Esophagus squamous epithelium (tissue), 5 donors: ENCODE measurements around the gene PCDHA1. TPM values are rescaled to one million over a fixed set of nuclear protein-coding genes. Genes with fewer than 3 reads are reported as not detected.
A peak's percentile ranks its signal among the peaks of the same experiment; 100 is the strongest.

Source experiments
- DNase-seq: peaks from one replicate; lab custom pipeline; 2025; lab: John Stamatoyannopoulos, UW
- H3K27ac ChIP-seq, 4 donors: fragments of 200-600 bp; sonication (generic); one replicate each; pipeline ENCODE4 v1.5.1; 2016 to 2019; ENCODE audit warnings: mild to moderate bottlenecking in 1 of 4
- H3K27me3 ChIP-seq, 4 donors: fragments of 200-600 bp; sonication (generic); 1 replicate in 3 of 4; 2 replicates in 1 of 4; pipeline versions ENCODE4 v1.5.1 to v1.6.0; 2017 to 2021; ENCODE audit warnings: antibody characterized with exemption in 1 of 4
- H3K36me3 ChIP-seq, 3 donors: fragments of 200-600 bp; sonication (generic); one replicate each; pipeline ENCODE4 v1.5.1; 2016 to 2019
- H3K4me1 ChIP-seq, 3 donors: fragments of 200-600 bp; sonication (generic); one replicate each; pipeline ENCODE4 v1.5.1; 2017 to 2019
- H3K4me3 ChIP-seq, 4 donors: fragments of 200-600 bp; sonication (generic); 1 replicate in 3 of 4; 2 replicates in 1 of 4; pipeline ENCODE4 v1.5.1; 2016 to 2019; ENCODE audit warnings: mild to moderate bottlenecking in 2 of 4, moderate library complexity in 1 of 4
- H3K9me3 ChIP-seq, 3 donors: fragments of 200-600 bp; sonication (generic); one replicate each; pipeline ENCODE4 v1.5.1; 2016 to 2019
- POLR2A ChIP-seq, 4 donors: fragments of 450-650 bp; IDR thresholded peaks; one replicate each; pipeline ENCODE4 v1.6.1; 2017; ENCODE audit warnings: antibody characterized with exemption in 4 of 4, mild to moderate bottlenecking in 4 of 4, moderate library complexity in 3 of 4
- WGBS, 2 donors: methylation state at CpG; one replicate each; pipeline ENCODE4 v1.1.5; 2018; 5-methylcytosine and 5-hydroxymethylcytosine counted together
- intact Hi-C: fragments of 100-400 bp; cut with DNase I; formaldehyde crosslinking; loops from one replicate; pipeline ENCODE4 v1.15.0; 2022
- total RNA-seq, 4 donors: library from RNA; depleted of rRNA; stranded (reverse); fragments of >200 nt; gene quantifications; one replicate each; pipeline ENCODE4 v1.1.0, GENCODE V29; 2016
- TF ChIP-seq, protein P1 (sequence below), 6 experiments: fragments of 450-650 bp in 4 of 6; fragments of 200-600 bp in 2 of 6; sonication (generic) in 2 of 6; IDR thresholded peaks; one replicate each; pipeline ENCODE4 v1.5.1; 2016 to 2019; ENCODE audit warnings: antibody characterized with exemption in 6 of 6, mild to moderate bottlenecking in 4 of 6, moderate library complexity in 4 of 6
- donor health status: DM: yes; HTN: yes; CAD: no.

The PCDHA1 gene
- total RNA-seq, 4 donors from 2014 or later = not detected

DNA sequence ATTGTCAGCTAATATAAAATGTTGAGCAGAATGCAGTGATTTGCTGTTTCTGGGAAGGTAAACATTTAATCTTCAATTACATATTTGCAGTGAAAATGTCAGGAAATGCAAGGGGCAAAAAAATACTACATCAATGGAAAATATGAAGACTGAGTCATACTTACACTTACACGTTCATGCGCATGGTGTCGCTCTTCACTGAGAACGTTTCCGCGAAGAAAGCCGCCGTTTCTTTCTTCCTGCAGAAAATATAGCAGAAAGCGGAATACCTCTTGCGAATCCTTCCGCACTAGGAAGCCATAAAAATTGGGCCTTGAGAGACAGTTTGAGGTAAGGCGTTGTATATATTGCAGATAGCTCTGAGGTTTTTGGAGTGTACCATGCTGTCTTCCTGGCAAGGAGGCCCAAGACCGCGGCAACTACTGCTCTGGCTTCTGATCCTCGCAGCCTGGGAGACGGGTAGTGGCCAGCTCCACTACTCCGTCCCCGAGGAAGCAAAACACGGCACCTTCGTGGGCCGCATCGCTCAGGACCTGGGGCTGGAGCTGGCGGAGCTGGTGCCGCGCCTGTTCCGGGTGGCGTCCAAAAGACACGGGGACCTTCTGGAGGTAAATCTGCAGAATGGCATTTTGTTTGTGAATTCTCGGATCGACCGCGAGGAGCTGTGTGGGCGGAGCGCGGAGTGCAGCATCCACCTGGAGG is 96.1 kb downstream of the PCDHA1 start, which contains the start of gene PCDHA13:
PCDHA13 (plus strand) TSS at position 236 of the 702 bp plus-strand sequence; CDS start at position 381, 145 bp downstream.
- H3K4me3 ChIP-seq = peak within 1 kb of the TSS in 1 of 4 donors; percentile 15

DNA sequence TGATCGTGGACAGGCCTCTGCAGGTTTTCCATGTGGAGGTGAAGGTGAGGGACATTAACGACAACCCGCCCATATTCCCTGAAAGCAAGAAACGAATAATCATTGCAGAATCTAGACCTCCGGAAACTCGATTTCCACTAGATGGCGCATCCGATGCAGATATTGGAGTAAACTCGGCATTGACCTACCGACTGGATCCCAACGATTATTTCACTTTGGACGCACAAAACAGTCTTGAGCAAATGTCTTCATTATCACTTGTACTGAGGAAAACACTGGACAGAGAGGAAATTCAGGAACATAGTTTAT is 96.6 kb downstream of the PCDHA1 start:
- Histone ChIP-seq H3K4me1 (no peaks in the 10 kb centered on the region), H3K9me3 (peaks cover 0 to 41% (median 30%) of the 10 kb centered on the region in 3 donors), H3K4me3 (peak overlapping the region in 1 of 4 donors; percentile 15), H3K27ac (no peak overlapping the region), H3K36me3 (no peaks in the 10 kb centered on the region), H3K27me3 (peaks cover 0 to 27% (median 0%) of the 10 kb centered on the region in 4 donors)
- DNase-seq = no peak
- intact Hi-C loops = no loop called here
- no peak for TF ChIP-seq POLR2A (IDR thresholded peaks at IDR 0.05)
- TF ChIP-seq, protein P1, sequence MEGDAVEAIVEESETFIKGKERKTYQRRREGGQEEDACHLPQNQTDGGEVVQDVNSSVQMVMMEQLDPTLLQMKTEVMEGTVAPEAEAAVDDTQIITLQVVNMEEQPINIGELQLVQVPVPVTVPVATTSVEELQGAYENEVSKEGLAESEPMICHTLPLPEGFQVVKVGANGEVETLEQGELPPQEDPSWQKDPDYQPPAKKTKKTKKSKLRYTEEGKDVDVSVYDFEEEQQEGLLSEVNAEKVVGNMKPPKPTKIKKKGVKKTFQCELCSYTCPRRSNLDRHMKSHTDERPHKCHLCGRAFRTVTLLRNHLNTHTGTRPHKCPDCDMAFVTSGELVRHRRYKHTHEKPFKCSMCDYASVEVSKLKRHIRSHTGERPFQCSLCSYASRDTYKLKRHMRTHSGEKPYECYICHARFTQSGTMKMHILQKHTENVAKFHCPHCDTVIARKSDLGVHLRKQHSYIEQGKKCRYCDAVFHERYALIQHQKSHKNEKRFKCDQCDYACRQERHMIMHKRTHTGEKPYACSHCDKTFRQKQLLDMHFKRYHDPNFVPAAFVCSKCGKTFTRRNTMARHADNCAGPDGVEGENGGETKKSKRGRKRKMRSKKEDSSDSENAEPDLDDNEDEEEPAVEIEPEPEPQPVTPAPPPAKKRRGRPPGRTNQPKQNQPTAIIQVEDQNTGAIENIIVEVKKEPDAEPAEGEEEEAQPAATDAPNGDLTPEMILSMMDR (IDR thresholded peaks at IDR 0.05) = no peak
- 33 to 50% methylated on average over 10 to 12 of the region's 12 CpGs for WGBS, 2 donors

More for the DNA sequence above, 96.1 kb downstream of the PCDHA1 start, which contains the start of gene PCDHA13:
- H3K4me1 ChIP-seq = no peaks in the 10 kb centered on the region
- H3K27me3 ChIP-seq = peaks cover 0 to 32% (median 0%) of the 10 kb centered on the region in 4 donors
- no peak for DNase-seq
- H3K9me3 ChIP-seq = peaks cover 0 to 46% (median 35%) of the 10 kb centered on the region in 3 donors
- intact Hi-C loops = no loop called here
- H3K27ac ChIP-seq = no peak within 1 kb of the TSS
- 24 to 26% methylated on average over 12 to 29 of the region's 35 CpGs for WGBS, 2 donors
- H3K36me3 ChIP-seq = no peaks in the 10 kb centered on the region
- TF ChIP-seq, protein P1 (IDR thresholded peaks at IDR 0.05) = no peak
- no peak for TF ChIP-seq POLR2A (IDR thresholded peaks at IDR 0.05)

DNA sequence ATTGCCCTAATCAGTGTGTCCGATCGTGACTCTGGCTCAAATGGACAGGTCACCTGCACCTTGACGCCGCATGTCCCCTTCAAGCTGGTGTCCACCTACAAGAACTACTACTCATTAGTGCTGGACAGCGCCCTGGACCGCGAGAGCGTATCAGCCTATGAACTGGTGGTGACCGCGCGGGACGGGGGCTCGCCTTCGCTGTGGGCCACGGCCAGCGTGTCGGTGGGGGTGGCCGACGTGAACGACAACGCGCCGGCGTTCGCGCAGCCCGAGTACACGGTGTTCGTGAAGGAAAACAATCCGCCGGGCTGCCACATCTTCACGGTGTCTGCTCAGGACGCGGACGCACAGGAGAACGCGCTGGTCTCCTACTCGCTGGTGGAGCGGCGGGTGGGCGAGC is 97.4 kb downstream of the PCDHA1 start:
- Histone ChIP-seq H3K27ac (no peak overlapping the region), H3K27me3 (peaks cover 0 to 26% (median 0%) of the 10 kb centered on the region in 4 donors), H3K4me1 (no peaks in the 10 kb centered on the region), H3K36me3 (no peaks in the 10 kb centered on the region), H3K4me3 (no peak overlapping the region), H3K9me3 (peaks cover 0 to 33% (median 29%) of the 10 kb centered on the region in 3 donors)
- TF ChIP-seq, protein P1 (IDR thresholded peaks at IDR 0.05) = no peak
- no peak for TF ChIP-seq POLR2A (IDR thresholded peaks at IDR 0.05)
- intact Hi-C loops = no loop called here
- no peak for DNase-seq
- WGBS, 2 donors = 60 to 61% methylated on average over 4 to 11 of the region's 41 CpGs

DNA sequence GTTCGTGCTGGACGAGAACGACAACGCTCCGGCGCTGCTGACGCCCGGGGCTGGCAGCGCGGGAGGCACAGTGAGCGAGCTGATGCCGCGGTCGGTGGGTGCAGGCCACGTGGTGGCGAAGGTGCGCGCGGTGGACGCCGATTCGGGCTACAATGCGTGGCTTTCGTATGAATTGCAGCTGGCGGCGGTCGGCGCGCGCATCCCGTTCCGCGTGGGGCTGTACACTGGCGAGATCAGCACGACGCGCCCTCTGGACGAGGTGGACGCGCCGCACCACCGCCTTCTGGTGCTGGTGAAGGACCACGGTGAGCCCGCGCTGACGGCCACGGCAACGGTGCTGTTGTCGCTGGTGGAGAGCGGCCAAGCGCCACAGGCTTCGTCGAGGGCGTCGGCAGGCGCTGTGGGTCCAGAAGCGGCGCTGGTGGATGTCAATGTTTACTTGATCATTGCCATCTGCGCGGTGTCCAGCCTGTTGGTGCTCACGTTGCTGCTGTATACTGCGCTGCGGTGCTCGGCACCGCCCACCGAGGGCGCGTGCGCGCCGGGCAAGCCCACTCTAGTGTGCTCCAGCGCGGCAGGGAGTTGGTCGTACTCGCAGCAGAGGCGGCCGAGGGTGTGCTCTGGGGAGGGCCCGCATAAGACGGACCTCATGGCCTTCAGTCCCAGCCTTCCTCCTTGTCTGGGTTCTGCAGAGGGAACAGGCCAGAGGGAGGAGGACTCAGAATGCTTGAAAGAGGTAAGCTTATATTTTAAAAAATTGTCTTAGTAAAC is 98.2 kb downstream of the PCDHA1 start:
- intact Hi-C loops = no loop called here
- no peak for DNase-seq
- 51 to 59% methylated on average over 27 to 45 of the region's 79 CpGs for WGBS, 2 donors
- H3K27me3 ChIP-seq = peaks cover 0 to 26% (median 0%) of the 10 kb centered on the region in 4 donors
- H3K4me1 ChIP-seq = no peaks in the 10 kb centered on the region
- H3K9me3 ChIP-seq = peaks cover 0 to 31% (median 29%) of the 10 kb centered on the region in 3 donors
- no peaks in the 10 kb centered on the region for H3K36me3 ChIP-seq
- H3K4me3 ChIP-seq = no peak overlapping the region
- no peak overlapping the region for H3K27ac ChIP-seq
- no peak for TF ChIP-seq POLR2A (IDR thresholded peaks at IDR 0.05)
- TF ChIP-seq, protein P1 (IDR thresholded peaks at IDR 0.05) = no peak

DNA sequence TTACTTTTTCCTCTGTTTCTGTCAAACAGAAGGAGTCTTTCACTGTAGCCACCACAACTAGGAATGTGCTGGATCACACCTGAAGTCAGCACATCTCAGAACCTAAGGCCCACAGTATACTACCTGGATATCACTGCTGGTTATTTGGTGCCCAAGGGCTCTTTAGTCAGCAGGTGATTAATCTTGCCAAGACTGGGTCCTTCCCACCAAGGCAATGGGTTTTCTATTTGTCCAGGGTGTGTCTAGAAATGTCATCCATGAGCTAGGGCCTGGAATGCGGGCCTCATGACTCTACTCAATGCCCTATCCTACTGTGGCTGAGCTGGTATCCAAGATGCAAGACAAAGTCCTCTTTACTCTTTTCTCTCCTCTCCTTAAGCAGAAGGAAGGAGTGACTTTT is 130.4 kb downstream of the PCDHA1 start:
- H3K9me3 ChIP-seq = no peaks in the 10 kb centered on the region
- H3K27ac ChIP-seq = no peak overlapping the region
- no peaks in the 10 kb centered on the region for H3K4me1 ChIP-seq
- peaks cover 0 to 9% (median 0%) of the 10 kb centered on the region in 4 donors for H3K27me3 ChIP-seq
- no peak overlapping the region for H3K4me3 ChIP-seq
- WGBS, 2 donors = 56 to 100% methylated on average over 1 of the region's 1 CpG
- no peaks in the 10 kb centered on the region for H3K36me3 ChIP-seq
- no peak for DNase-seq
- intact Hi-C loops = no loop called here
- TF ChIP-seq, protein P1 (IDR thresholded peaks at IDR 0.05) = no peak
- TF ChIP-seq POLR2A (IDR thresholded peaks at IDR 0.05) = no peak
